HG02678 (cell line): ENCODE results near the gene SLIT3.
"Not testable (repeated sequence)": the region's sequence is repeated elsewhere in the genome, so short reads cannot be mapped to it uniquely, and the experiment has no call there.

ENCODE experiments used
- ATAC-seq: cut with Tn5 transposase; IDR thresholded peaks from one replicate; pipeline ENCODE4 v1.9.1; 2021; ENCODE audit warnings: mild to moderate bottlenecking, moderate library complexity; ENCODE audit not compliant: unreplicated experiment

The SLIT3 gene

GRCh38 chr5:169222934-169223594, 77.9 kb downstream of the SLIT3 start:
- ATAC-seq: no peak

- no peak for ATAC-seq
Observed at GRCh38 chr5:169221519-169221918, 79.4 kb downstream of the SLIT3 start.

DNA sequence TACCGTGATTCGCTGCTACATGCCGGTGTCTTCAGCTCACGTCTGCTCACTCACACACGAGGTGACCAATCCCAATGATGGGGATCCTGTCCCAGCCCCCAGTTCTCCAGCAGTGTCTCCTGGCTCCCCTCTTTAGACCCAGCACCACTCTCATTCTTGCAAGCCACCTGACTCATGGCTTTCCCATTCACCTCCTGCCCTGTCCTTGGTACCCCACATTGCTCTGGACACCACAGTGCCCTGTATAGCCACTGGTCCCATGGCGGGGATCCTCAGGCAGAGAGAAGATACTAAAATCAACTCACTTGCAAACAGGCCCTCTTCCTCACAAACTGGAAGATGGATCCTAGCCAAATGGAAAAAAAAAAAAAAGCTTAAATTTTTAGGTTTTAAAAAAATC, 81.0 kb downstream of the SLIT3 start:
- no peak for ATAC-seq

DNA sequence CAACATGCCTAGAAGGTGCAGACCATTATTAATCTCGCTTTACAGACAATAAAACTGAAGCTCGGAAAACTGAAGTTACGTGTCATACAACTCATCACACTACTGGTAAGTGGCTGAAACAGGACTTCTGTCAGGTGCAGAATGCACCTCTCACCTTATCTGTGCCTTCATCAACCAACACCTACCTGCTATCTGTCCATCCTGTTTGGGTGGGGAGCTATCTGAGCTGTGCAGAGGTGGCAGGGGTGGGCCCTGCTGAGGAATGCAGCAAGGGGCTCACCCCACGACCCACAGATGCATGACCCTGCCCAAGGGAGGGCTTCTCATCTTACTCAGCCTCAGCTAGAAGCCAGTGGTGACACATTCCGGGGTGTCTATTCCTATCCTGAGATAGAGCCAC, 81.6 kb downstream of the SLIT3 start:
- no peak for ATAC-seq

DNA sequence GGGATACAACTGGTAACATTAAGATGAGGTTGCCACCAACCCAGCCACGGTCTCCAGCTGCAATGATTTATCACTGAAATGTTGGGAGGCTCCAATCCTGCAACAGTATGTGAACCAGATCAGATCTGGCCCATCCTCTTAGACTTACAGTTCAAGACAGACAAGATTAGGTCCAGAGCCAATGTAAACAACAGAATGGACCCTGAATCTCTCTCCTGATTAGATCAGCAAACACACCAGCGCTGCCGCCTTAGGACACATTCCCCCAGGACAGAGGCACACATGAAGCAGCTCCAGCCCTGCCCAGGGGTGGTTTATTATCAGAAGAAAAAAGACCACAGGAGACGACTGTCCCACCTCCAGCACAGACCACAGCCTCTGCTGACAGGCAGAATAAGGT, 82.1 kb downstream of the SLIT3 start:
- no peak for ATAC-seq

DNA sequence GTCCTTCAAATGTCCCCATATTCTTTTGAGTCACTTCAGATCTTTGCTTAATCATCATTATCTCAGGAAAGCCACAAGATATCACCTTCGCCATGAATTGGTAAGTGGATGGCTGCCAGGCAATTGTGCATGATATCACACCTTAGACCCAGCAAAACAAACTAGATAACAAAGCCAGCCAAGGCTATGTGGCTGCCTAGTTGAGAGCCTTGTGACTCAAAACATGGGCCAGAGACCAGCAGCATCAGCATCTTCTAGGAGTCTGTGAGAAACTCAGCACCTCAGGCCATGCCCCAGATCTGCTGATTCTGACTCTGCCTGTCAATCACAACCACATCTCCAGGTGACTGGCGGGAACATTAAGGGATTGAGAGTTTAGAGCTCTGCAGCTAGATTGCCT, 82.8 kb downstream of the SLIT3 start:
- no peak for ATAC-seq

DNA sequence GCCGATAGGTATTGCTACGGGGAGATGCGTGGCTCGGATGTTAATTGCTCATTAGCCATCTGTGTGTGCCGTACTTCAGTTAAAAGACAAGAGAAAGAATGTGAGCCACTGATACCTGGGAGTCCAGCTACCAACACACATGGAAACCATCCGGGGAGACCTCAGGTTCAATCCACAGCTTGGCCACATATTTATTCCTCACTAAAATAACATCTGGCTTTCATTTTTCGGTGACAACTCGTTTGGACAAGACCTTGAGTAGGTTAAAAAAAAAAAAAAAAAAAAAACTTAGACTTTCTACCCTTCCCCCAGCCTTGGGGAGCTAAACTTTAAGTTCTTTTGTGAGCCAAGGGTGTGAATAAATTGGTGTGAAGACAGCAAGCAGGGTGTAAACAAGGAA, 84.1 kb downstream of the SLIT3 start:
- no peak for ATAC-seq

DNA sequence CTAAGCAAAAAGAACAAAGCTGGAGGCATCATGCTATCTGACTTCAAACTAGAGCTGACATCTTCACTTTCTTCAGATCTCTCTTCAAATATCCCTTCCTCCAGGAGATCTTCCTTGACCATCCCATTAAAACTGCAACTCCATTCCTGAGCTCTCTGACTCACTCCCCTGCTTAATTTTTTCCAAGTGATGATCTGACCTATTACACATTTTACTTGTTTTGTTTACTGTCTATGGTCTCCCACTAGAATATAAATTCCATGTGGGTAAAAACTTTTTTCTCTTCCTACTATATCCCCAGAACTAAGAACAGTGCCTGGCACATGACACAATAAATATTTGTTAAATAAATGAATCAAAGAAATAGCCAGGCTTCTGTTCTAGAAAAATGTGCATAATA, 87.5 kb downstream of the SLIT3 start:
- ATAC-seq: no peak

DNA sequence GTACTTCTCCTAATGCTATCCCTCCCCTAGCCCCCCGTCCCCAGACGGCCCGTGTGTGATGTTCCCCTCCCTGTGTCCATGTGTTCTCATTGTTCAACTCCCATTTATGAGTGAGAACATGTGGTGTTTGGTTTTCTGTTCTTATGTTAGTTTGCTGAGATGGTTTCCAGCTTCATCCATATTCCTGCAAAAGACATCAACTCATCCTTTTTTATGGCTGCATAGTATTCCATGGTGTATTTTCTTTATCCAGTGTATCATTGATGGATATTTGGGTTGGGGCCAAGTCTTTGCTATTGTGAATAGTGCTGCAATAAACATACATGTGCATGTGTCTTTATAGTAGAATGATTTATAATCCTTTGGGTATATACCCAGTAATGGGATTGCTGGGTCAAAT, 89.2 kb downstream of the SLIT3 start:
- ATAC-seq: not testable (repeated sequence)

DNA sequence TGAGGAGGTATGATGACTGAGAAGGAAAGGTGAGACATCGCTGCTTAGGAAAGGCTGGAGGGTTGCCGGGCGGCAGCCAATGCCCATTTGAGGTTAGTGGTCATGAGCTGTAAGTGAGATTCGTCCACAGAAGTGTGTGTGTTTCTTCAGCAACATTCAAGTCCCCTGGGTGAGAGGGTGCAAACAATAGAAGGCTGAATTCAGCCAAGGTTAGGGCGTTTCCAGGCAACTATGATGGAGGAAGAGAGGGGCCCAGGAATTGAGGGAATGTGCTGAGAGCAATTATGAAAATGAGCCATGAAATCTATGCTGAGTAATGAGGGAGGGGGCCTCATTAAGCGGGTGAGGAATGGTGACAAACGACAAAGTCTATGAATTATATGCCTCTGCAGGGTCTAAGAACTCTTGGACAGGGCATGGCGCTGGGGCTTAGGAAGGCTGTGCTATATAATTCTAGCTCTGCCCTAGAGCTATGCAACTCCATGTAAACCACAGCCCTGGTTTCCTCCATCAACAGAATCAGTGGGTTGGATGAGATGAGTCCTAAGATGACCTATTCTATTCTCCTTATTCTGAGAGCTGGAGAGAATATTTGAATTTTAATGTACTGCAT, 96.0 kb downstream of the SLIT3 start:
- no peak for ATAC-seq

DNA sequence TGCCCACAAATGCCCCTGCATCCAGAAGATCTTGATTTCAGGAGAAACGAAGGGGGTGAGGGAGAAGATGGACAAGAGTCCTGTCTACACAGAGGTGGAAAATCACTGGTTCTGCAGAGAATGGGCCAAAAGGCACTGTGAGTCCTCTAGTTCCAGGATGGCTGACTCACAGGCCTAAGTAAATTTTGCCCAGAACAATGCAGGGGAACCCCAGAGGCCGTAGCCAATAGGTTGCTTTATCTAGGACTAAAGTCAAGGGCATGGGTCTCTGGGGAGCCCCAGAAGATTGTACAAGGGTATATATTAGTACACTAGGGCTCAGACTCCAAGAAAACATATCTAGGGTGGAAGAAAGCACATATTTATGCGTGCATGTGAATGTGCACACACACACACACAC, 98.0 kb downstream of the SLIT3 start:
- ATAC-seq: no peak

DNA sequence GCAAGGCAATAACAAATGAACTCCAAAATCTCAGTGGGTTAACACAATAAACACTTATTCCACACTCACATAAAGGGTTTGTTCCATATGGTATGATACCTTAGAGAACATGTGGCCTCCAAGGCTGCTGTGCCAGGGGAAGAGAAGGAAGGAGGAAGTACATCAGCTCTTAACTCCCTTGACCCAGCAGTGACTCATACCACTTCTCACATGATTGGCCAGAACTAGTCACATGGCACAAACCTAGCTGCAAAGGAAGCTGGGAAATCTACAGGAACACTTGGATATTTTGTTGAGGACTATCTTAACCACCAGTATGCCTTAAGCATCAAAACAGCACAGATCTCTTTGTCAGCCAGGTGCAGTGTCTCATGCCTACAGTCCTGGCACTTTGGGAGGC, 99.3 kb downstream of the SLIT3 start:
- no peak for ATAC-seq

DNA sequence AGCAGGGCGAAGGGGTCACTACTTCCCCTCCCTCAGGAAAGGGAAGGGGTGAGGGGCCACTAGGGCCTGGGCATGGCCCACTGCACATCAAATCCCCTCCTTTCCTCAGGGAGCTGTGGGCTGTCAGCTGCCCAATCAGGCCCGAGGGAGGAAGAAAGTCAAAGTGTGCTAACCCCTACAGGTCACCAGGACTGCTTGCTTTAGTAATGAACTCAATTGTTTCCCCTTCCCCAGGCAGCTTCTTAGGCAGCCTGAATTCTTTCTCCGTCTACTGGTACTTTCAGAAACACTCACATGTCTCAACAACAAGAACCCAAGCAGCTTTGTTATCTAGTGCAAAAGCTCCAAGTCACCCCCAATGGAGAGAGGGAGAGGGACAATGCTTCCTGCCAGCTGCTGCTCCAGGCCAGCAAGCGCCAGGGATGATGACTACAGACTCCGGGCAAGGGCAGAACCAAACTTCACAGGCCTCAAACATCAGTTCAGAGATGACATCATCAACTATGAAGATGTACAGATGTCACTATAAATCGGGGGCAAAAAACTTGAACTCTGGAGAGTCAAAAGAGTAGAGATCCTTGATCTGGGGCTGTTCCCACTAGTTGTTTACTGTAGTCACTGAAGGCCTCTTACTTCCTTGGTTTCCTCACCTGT, 100.7 kb downstream of the SLIT3 start:
- no peak for ATAC-seq

DNA sequence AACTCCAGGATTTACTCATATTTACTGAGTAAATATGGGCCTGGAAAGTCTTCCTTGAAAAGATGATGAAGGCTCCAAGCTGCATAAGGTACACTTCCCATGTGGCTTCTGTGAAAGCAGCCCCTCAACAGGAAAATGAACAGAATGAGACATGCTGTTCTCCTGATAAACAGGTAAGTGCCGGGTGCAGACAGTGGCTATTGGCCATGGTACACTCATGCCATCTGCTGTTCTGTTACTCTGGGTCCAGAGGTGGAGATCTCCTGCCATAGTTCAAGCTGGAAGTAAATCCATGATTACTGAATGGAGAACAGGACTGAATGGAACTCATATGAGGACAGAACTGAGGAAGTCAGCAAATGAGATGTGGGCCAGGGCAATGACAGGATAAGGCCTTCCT, 103.6 kb downstream of the SLIT3 start:
- ATAC-seq: no peak

DNA sequence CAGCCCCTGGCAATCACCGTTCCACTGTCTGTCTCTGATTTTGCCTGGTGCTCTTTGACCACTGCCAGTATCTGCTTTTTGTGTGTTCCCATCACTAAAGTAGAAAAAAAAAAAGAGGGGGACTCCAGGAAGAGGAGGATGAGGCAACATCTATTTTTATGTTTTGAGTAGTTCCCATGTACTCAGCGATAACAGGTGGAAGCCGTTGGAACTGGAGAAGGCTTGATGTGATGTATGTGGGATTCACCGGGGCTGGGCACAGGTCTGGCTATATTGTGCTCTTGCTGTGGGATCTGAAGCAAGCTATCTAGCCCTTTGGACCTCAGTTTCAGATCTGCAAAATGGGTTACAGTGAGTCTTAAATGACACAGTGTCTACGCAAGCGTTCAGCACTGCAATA, 104.9 kb downstream of the SLIT3 start:
- ATAC-seq: no peak

DNA sequence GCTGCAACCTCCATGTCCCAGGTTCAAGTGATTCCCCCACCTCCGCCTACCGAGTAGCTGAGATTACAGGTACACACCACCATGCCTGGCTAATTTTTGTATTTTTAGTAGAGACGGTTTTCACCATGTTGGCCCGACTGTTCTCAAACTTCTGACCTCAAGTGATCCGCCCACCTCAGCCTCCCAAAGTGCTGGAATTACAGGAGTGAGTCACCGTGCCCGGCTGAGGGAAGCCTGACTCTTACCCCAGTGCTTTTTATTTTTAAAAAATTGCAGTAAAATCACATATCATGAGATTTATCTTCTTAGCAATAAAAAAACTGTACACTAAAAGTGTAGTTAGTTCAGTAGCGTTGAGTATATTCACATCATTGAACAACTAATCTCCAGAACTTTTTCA, 105.3 kb downstream of the SLIT3 start:
- ATAC-seq: no peak

- no peak for ATAC-seq
Observed at GRCh38 chr5:169192536-169192935, 108.4 kb downstream of the SLIT3 start.

DNA sequence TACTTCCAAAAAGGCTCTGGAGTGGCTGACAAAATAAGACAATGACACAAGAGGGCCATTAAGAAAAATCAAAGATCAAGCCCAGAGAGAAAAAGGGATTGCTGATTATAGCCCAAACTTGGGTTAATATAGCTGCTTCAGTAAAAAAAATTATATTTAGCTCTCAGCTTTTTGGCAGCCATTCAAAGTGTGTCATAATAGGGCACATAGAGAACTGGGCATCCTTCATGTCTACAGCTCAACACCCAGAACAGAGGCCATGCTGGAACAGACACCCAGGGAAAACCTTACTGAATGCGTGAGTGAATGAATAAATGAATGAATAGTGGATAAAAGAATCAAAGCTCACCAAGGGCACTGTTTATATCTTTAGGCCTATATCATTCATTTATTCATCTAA, 110.1 kb downstream of the SLIT3 start:
- no peak for ATAC-seq

GRCh38 chr5:169185626-169186025, 115.3 kb downstream of the SLIT3 start:
- no peak for ATAC-seq

GRCh38 chr5:169183576-169183975, 117.4 kb downstream of the SLIT3 start:
- ATAC-seq: no peak

GRCh38 chr5:169182797-169183196, 118.1 kb downstream of the SLIT3 start:
- no peak for ATAC-seq

- ATAC-seq: no peak
Observed at GRCh38 chr5:169181814-169182213, 119.1 kb downstream of the SLIT3 start.

GRCh38 chr5:169178754-169179153, 122.2 kb downstream of the SLIT3 start:
- ATAC-seq: no peak
